Peyer's patch (tissue), 4 donors: ENCODE measurements around the gene SRRM4. TPM values are rescaled to one million over a fixed set of nuclear protein-coding genes. Genes with fewer than 3 reads are reported as not detected.

ENCODE experiments used
- DNase-seq, 3 donors: peaks; one replicate each; pipeline ENCODE4 v3.0.0-alpha.2; 2017 to 2019
- H3K27ac ChIP-seq, 4 donors: fragments of 200-600 bp; sonication (generic); one replicate each; pipeline ENCODE4 v1.5.1; 2016 to 2019
- H3K27me3 ChIP-seq, 2 donors: fragments of 200-600 bp; sonication (generic); one replicate each; pipeline ENCODE4 v1.5.1; 2019
- H3K36me3 ChIP-seq, 3 donors: fragments of 200-600 bp; sonication (generic); one replicate each; pipeline ENCODE4 v1.5.1; 2016 to 2019
- H3K4me1 ChIP-seq, 4 donors: fragments of 200-600 bp; sonication (generic); one replicate each; pipeline ENCODE4 v1.5.1; 2016 to 2019
- H3K4me3 ChIP-seq, 4 donors: fragments of 200-600 bp; sonication (generic); 1 replicate in 3 of 4; 2 replicates in 1 of 4; pipeline ENCODE4 v1.5.1; 2016 to 2019; ENCODE audit warnings: mild to moderate bottlenecking in 1 of 4
- H3K9me3 ChIP-seq, 4 donors: fragments of 200-600 bp; sonication (generic); one replicate each; pipeline ENCODE4 v1.5.1; 2016 to 2019; ENCODE audit warnings: mild to moderate bottlenecking in 1 of 4
- POLR2A ChIP-seq, 2 donors: fragments of 450-650 bp; IDR thresholded peaks; one replicate each; pipeline ENCODE4 v1.5.1; 2017; ENCODE audit warnings: antibody characterized with exemption in 2 of 2, mild to moderate bottlenecking in 2 of 2, moderate library complexity in 2 of 2
- total RNA-seq, 4 donors: library from RNA; depleted of rRNA; stranded (reverse); fragments of >200 nt; gene quantifications; one replicate each; pipeline ENCODE4 v1.1.0, GENCODE V29; 2016
- TF ChIP-seq, protein P1 (sequence below), 6 experiments: fragments of 450-650 bp in 4 of 6; fragments of 200-600 bp in 2 of 6; sonication (generic) in 1 of 6; IDR thresholded peaks; one replicate each; pipeline ENCODE4 v1.5.1; 2017 to 2019; ENCODE audit warnings: antibody characterized with exemption in 6 of 6, mild to moderate bottlenecking in 3 of 6, moderate library complexity in 1 of 6

SRRM4 gene
- total RNA-seq, 4 donors from 2014 or later: not detected

- Histone ChIP-seq H3K27me3 (no peaks in the 10 kb centered on the region), H3K4me1 (no peaks in the 10 kb centered on the region), H3K9me3 (no peaks in the 10 kb centered on the region), H3K4me3 (no peak overlapping the region), H3K36me3 (no peaks in the 10 kb centered on the region), H3K27ac (no peak overlapping the region)
- TF ChIP-seq, protein P1, sequence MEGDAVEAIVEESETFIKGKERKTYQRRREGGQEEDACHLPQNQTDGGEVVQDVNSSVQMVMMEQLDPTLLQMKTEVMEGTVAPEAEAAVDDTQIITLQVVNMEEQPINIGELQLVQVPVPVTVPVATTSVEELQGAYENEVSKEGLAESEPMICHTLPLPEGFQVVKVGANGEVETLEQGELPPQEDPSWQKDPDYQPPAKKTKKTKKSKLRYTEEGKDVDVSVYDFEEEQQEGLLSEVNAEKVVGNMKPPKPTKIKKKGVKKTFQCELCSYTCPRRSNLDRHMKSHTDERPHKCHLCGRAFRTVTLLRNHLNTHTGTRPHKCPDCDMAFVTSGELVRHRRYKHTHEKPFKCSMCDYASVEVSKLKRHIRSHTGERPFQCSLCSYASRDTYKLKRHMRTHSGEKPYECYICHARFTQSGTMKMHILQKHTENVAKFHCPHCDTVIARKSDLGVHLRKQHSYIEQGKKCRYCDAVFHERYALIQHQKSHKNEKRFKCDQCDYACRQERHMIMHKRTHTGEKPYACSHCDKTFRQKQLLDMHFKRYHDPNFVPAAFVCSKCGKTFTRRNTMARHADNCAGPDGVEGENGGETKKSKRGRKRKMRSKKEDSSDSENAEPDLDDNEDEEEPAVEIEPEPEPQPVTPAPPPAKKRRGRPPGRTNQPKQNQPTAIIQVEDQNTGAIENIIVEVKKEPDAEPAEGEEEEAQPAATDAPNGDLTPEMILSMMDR (IDR thresholded peaks at IDR 0.05): no peak
- no peak for TF ChIP-seq POLR2A (IDR thresholded peaks at IDR 0.05)
- DNase-seq: no peak
These were observed 29.9 kb downstream of the SRRM4 start for GRCh38 chr12:119011231-119011630.

DNA sequence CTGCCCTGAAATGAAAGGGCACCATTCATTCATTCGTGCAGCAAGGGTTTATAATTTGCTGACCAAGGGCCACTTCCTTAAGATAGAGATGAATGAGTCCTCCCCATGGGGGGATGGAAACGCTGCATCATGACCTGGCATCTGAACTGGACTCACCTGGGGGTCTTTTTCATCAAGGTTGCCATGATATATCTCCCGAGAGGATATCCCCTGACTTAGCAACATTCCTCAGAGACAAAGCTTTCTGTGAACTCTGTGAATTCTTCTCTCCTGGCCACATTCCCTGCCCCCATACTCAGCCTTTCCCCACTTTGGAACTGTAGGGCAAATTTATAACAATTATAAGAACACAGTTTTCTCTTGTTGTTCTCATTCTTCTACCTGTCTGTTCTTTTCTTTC, 30.8 kb downstream of the SRRM4 start:
- Histone ChIP-seq H3K27ac (no peak overlapping the region), H3K4me1 (no peaks in the 10 kb centered on the region), H3K27me3 (no peaks in the 10 kb centered on the region), H3K9me3 (no peaks in the 10 kb centered on the region), H3K4me3 (no peak overlapping the region), H3K36me3 (no peaks in the 10 kb centered on the region)
- no peak for DNase-seq
- TF ChIP-seq, protein P1 (IDR thresholded peaks at IDR 0.05): no peak
- no peak for TF ChIP-seq POLR2A (IDR thresholded peaks at IDR 0.05)

DNA sequence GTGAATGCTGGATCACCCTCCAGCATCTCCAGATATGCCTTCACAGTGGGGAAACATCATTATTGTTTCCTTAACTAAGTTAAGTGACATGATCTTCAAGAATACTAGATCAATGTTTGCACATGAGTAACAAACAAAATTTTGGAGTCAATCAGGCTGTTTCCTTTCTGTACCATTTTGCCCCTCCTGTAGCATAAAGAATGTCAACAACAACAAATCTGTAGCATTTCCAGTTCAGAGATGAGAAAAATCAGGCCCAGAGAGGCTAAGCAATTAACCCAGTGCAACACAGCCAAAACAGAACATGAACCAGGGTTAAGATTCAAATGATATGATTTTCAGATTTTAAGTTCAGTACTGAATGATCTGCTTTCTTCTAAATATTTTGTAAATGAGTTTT, 31.7 kb downstream of the SRRM4 start:
- Histone ChIP-seq H3K36me3 (no peaks in the 10 kb centered on the region), H3K4me1 (no peaks in the 10 kb centered on the region), H3K4me3 (no peak overlapping the region), H3K27ac (no peak overlapping the region), H3K27me3 (no peaks in the 10 kb centered on the region), H3K9me3 (no peaks in the 10 kb centered on the region)
- DNase-seq: no peak
- TF ChIP-seq, protein P1 (IDR thresholded peaks at IDR 0.05): no peak
- TF ChIP-seq POLR2A (IDR thresholded peaks at IDR 0.05): no peak

DNA sequence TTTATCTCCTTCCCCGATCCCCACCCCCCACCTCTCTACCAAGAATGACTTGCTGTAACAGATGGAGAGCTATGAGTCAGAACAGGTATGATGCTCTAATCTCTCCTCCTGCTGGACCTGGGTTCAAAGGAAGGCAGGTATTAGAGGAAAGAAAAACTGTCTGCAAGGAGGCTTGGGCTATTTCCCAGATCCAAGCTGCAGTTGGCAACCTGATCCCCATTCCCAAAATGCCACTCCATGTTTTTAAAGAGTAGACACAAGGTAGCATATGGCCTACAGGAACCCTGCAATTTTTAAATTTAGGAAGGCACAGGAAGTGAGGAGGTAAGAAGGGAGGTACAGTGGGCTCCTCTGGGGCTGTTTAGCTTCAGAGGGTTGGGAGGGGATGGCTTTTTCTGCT, 33.0 kb downstream of the SRRM4 start:
- TF ChIP-seq POLR2A (IDR thresholded peaks at IDR 0.05): no peak
- TF ChIP-seq, protein P1 (IDR thresholded peaks at IDR 0.05): no peak
- Histone ChIP-seq H3K27me3 (no peaks in the 10 kb centered on the region), H3K9me3 (no peaks in the 10 kb centered on the region), H3K27ac (no peak overlapping the region), H3K36me3 (no peaks in the 10 kb centered on the region), H3K4me1 (no peaks in the 10 kb centered on the region), H3K4me3 (no peak overlapping the region)
- no peak for DNase-seq

DNA sequence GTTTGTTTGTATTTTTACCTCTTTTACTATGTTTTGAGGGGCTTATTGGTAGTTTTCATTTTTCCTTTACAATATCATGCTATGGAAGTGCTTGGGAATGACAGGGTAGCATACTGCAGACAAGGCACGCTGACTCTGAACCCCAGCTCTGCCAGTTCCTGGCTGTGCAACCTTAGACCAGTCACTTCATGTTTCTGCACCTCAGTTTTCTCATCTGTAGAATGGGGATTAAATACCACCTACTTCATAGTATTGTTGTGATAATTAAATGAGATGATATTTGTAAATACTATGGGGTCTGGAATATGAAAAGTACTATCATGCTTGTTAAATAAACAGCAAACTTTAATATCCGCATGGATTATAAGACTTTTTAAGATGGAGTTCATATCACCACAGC, 35.4 kb downstream of the SRRM4 start:
- no peak for TF ChIP-seq POLR2A (IDR thresholded peaks at IDR 0.05)
- TF ChIP-seq, protein P1 (IDR thresholded peaks at IDR 0.05): no peak
- no peaks in the 10 kb centered on the region for H3K4me1 ChIP-seq
- no peak for DNase-seq
- H3K4me3 ChIP-seq: no peak overlapping the region
- no peaks in the 10 kb centered on the region for H3K27me3 ChIP-seq
- no peak overlapping the region for H3K27ac ChIP-seq
- no peaks in the 10 kb centered on the region for H3K9me3 ChIP-seq
- H3K36me3 ChIP-seq: no peaks in the 10 kb centered on the region

GRCh38 chr12:119019166-119019565, 37.8 kb downstream of the SRRM4 start:
- no peaks in the 10 kb centered on the region for H3K9me3 ChIP-seq
- H3K4me3 ChIP-seq: no peak overlapping the region
- H3K36me3 ChIP-seq: no peaks in the 10 kb centered on the region
- TF ChIP-seq POLR2A (IDR thresholded peaks at IDR 0.05): no peak
- TF ChIP-seq, protein P1 (IDR thresholded peaks at IDR 0.05): no peak
- no peak for DNase-seq
- no peaks in the 10 kb centered on the region for H3K27me3 ChIP-seq
- H3K4me1 ChIP-seq: no peaks in the 10 kb centered on the region
- no peak overlapping the region for H3K27ac ChIP-seq
